H1 (cell line): ENCODE results near the gene UHRF1. TPM values are rescaled to one million over a fixed set of nuclear protein-coding genes. Genes with fewer than 3 reads are reported as not detected.

Source experiments
- CTCF ChIA-PET: fragments of 300-600 bp; sonication (Branson Sonifier 250); formaldehyde crosslinking; loops from one replicate; lab custom pipeline; 2021; ENCODE audit not compliant: partially characterized antibody; lab: Charles Lee
- POLR2A ChIA-PET: fragments of 300-600 bp; sonication (Branson Sonifier 250); formaldehyde crosslinking; loops from one replicate; lab custom pipeline; 2021; ENCODE audit warnings: inconsistent platforms; ENCODE audit not compliant: partially characterized antibody; lab: Charles Lee
- DNase-seq, 2 experiments: peaks; one replicate each; pipeline versions ENCODE4 v3.0.0 to v3.0.0-alpha.2; 2010 to 2022; ENCODE audit warnings: low spot score in 2 of 2, low read depth in 1 of 2, mixed read lengths in 1 of 2
- FAIRE-seq: peaks from 2 replicates; lab custom pipeline; 2011; peaks lifted over from hg19 to GRCh38; lab: Jason Lieb, UNC
- H2AFZ ChIP-seq: 2 replicates; pipeline ENCODE4 v1.8.1; 2012; ENCODE audit warnings: low read length, inconsistent platforms
- H2AK5ac ChIP-seq: 2 replicates; pipeline ENCODE4 v1.6.1; 2013; ENCODE audit warnings: low read depth, low read length
- H2BK120ac ChIP-seq: replicated peaks from 2 replicates; pipeline ENCODE3; 2013; ENCODE audit warnings: low read depth, low read length, inconsistent platforms
- H2BK12ac ChIP-seq: 2 replicates; pipeline ENCODE4 v1.6.1; 2013; ENCODE audit warnings: low read depth, low read length
- H2BK15ac ChIP-seq: 2 replicates; pipeline ENCODE4 v1.6.1; 2013; ENCODE audit warnings: low read length
- H2BK20ac ChIP-seq: 2 replicates; pipeline ENCODE4 v1.6.1; 2013; ENCODE audit warnings: low read length
- H2BK5ac ChIP-seq: 2 replicates; pipeline ENCODE4 v1.6.1; 2013; ENCODE audit warnings: low read depth, low read length
- H3K14ac ChIP-seq: 2 replicates; pipeline ENCODE4 v1.6.1; 2013; ENCODE audit warnings: inconsistent platforms; ENCODE audit not compliant: insufficient read length
- H3K18ac ChIP-seq: 2 replicates; pipeline ENCODE4 v1.6.1; 2013; ENCODE audit warnings: low read length; ENCODE audit errors: extremely low read depth
- H3K23ac ChIP-seq: 2 replicates; pipeline ENCODE4 v1.6.1; 2013; ENCODE audit warnings: inconsistent platforms; ENCODE audit not compliant: insufficient read length
- H3K23me2 ChIP-seq: 2 replicates; pipeline ENCODE4 v1.6.1; 2013; ENCODE audit warnings: low read depth, low read length
- H3K27ac ChIP-seq: 2 replicates; pipeline ENCODE4 v1.6.1; 2011; ENCODE audit warnings: low read depth, low read length, inconsistent platforms
- H3K27me3 ChIP-seq, 4 experiments: replicated peaks in 1 of 4; 1 replicate in 1 of 4; 2 replicates in 3 of 4; pipeline versions ENCODE4 v1.6.1 to v1.8.1; 2011 to 2013; ENCODE audit warnings: low read length in 3 of 4, mild to moderate bottlenecking in 3 of 4, inconsistent platforms in 2 of 4, mixed read lengths in 2 of 4, moderate library complexity in 1 of 4; ENCODE audit not compliant: control insufficient read depth in 3 of 4, insufficient read depth in 3 of 4; ENCODE audit errors: extremely low read depth in 1 of 4
- H3K36me3 ChIP-seq, 4 experiments: 2 replicates each; pipeline versions ENCODE4 v1.6.1 to v1.8.1; 2011 to 2013; ENCODE audit warnings: mild to moderate bottlenecking in 4 of 4, low read length in 3 of 4, moderate library complexity in 2 of 4, control low read depth in 1 of 4, inconsistent platforms in 1 of 4; ENCODE audit not compliant: insufficient read depth in 4 of 4, control insufficient read depth in 2 of 4
- H3K4ac ChIP-seq: replicated peaks from 2 replicates; pipeline ENCODE3; 2013; ENCODE audit warnings: low read length, low read depth, mixed read lengths, inconsistent platforms; ENCODE audit not compliant: insufficient read length
- H3K4me1 ChIP-seq, 4 experiments: replicated peaks in 1 of 4; 1 replicate in 1 of 4; 2 replicates in 3 of 4; pipeline versions ENCODE4 v1.6.1 to v1.8.1; 2011 to 2013; ENCODE audit warnings: low read length in 3 of 4, inconsistent platforms in 2 of 4, mixed read lengths in 1 of 4; ENCODE audit not compliant: insufficient read depth in 4 of 4, control insufficient read depth in 3 of 4
- H3K4me2 ChIP-seq, 2 experiments: 2 replicates each; pipeline versions ENCODE4 v1.6.1 to v1.8.1; 2011 to 2013; ENCODE audit warnings: low read depth in 2 of 2, low read length in 2 of 2, control low read depth in 1 of 2, inconsistent platforms in 1 of 2, mild to moderate bottlenecking in 1 of 2; ENCODE audit not compliant: insufficient read depth in 1 of 2
- H3K4me3 ChIP-seq, 4 experiments: fragments of 200-600, 300-600 bp in 1 of 4; sonication (generic), shearing (Covaris generic), sonication (Bioruptor Twin) in 1 of 4; 2 replicates each; pipeline versions ENCODE4 v1.5.1 to v1.8.1; 2011 to 2016; ENCODE audit warnings: low read length in 4 of 4, low read depth in 3 of 4, control low read depth in 2 of 4, inconsistent platforms in 2 of 4, mild to moderate bottlenecking in 2 of 4, mixed read lengths in 1 of 4, moderate library complexity in 1 of 4; ENCODE audit not compliant: insufficient read depth in 2 of 4; ENCODE audit errors: extremely low read depth in 1 of 4
- H3K56ac ChIP-seq: replicated peaks from 2 replicates; pipeline ENCODE3; 2013; ENCODE audit warnings: low read depth, mild to moderate bottlenecking, mixed read lengths, low read length, inconsistent platforms; ENCODE audit not compliant: insufficient read length
- H3K79me1 ChIP-seq: 2 replicates; pipeline ENCODE4 v1.6.1; 2013; ENCODE audit warnings: low read depth, low read length, control low read depth
- H3K79me2 ChIP-seq, 2 experiments: 2 replicates each; pipeline versions ENCODE4 v1.6.1 to v1.8.1; 2012 to 2013; ENCODE audit warnings: low read length in 2 of 2, mild to moderate bottlenecking in 2 of 2, inconsistent platforms in 1 of 2; ENCODE audit not compliant: insufficient read depth in 2 of 2, control insufficient read depth in 1 of 2
- H3K9ac ChIP-seq, 4 experiments: replicated peaks in 1 of 4; 1 replicate in 1 of 4; 2 replicates in 3 of 4; pipeline versions ENCODE4 v1.6.1 to v1.8.1; 2011 to 2013; ENCODE audit warnings: low read depth in 3 of 4, low read length in 3 of 4, control low read depth in 2 of 4, mild to moderate bottlenecking in 2 of 4, moderate library complexity in 2 of 4, inconsistent platforms in 1 of 4; ENCODE audit errors: extremely low read depth in 1 of 4
- H3K9me3 ChIP-seq, 2 experiments: 2 replicates each; pipeline versions ENCODE4 v1.6.1 to v1.8.1; 2012 to 2013; ENCODE audit warnings: mild to moderate bottlenecking in 2 of 2, moderate library complexity in 2 of 2, control low read depth in 1 of 2, inconsistent platforms in 1 of 2, low read depth in 1 of 2, low read length in 1 of 2, mixed read lengths in 1 of 2; ENCODE audit not compliant: insufficient read depth in 2 of 2
- H4K20me1 ChIP-seq, 2 experiments: replicated peaks in 1 of 2; 2 replicates each; pipeline versions ENCODE3 to v1.8.1; 2011 to 2013; ENCODE audit warnings: inconsistent platforms in 2 of 2, low read length in 2 of 2, mild to moderate bottlenecking in 1 of 2; ENCODE audit not compliant: insufficient read depth in 2 of 2, control insufficient read depth in 1 of 2
- H4K5ac ChIP-seq: 2 replicates; pipeline ENCODE4 v1.6.1; 2013; ENCODE audit warnings: low read length, low read depth, mixed read lengths, inconsistent platforms; ENCODE audit not compliant: insufficient read length
- H4K8ac ChIP-seq: 2 replicates; pipeline ENCODE4 v1.8.0; 2013; ENCODE audit warnings: mild to moderate bottlenecking, moderate library complexity, low read length, inconsistent platforms; ENCODE audit not compliant: insufficient read depth; ENCODE audit errors: extremely low read depth
- H4K91ac ChIP-seq: replicated peaks from 2 replicates; pipeline ENCODE3; 2013; ENCODE audit warnings: low read length, mixed read lengths, inconsistent platforms; ENCODE audit not compliant: insufficient read length
- ASH2L ChIP-seq: fragments of 200-600, 300-600 bp; sonication (generic); IDR thresholded peaks from one replicate; pipeline ENCODE4 v1.7.1; 2017; ENCODE audit warnings: low read length
- BCL11A ChIP-seq, 2 experiments: IDR thresholded peaks; one replicate each; pipeline ENCODE4 v1.6.1; 2011; ENCODE audit warnings: low read depth in 2 of 2, low read length in 2 of 2, mild to moderate bottlenecking in 2 of 2
- CBX5 ChIP-seq: fragments of 300-800, 300-1000 bp; sonication (generic); IDR thresholded peaks from 2 replicates; pipeline ENCODE4 v1.7.1; 2016; ENCODE audit warnings: antibody characterized with exemption, low read length, low read depth
- CHD2 ChIP-seq: IDR thresholded peaks from 2 replicates; pipeline ENCODE4 v1.6.1; 2012; ENCODE audit warnings: low read length, improper control_type of control experiment
- GABPA ChIP-seq: IDR thresholded peaks from 2 replicates; pipeline ENCODE4 v1.6.1; 2011; ENCODE audit warnings: mild to moderate bottlenecking, low read length, moderate library complexity, borderline replicate concordance; ENCODE audit not compliant: insufficient read depth
- JUN ChIP-seq: IDR thresholded peaks from 2 replicates; pipeline ENCODE4 v1.6.1; 2011; ENCODE audit warnings: low read depth, mild to moderate bottlenecking, improper control_type of control experiment, low read length
- NRF1 ChIP-seq: IDR thresholded peaks from 2 replicates; pipeline ENCODE4 v1.6.1; 2011; ENCODE audit warnings: mild to moderate bottlenecking, low read depth, low read length, improper control_type of control experiment
- PHF8 ChIP-seq: fragments of 200-600 bp; sonication (generic); conservative IDR thresholded peaks from 2 replicates; pipeline ENCODE4 v1.7.1; 2012; ENCODE audit warnings: low read depth, mild to moderate bottlenecking, inconsistent platforms, low read length, moderate library complexity
- SRF ChIP-seq: IDR thresholded peaks from 2 replicates; pipeline ENCODE4 v1.6.1; 2011; ENCODE audit warnings: mild to moderate bottlenecking, low read depth, low read length, moderate library complexity
- TEAD4 ChIP-seq: IDR thresholded peaks from 2 replicates; pipeline ENCODE4 v1.6.1; 2012; ENCODE audit warnings: low read depth, low read length, inconsistent platforms, mixed read lengths
- ZNF274 ChIP-seq: IDR thresholded peaks from 2 replicates; pipeline ENCODE4 v1.7.0; 2012; ENCODE audit warnings: low read length, borderline replicate concordance; ENCODE audit errors: extremely low read depth
- WGBS, 2 experiments: shearing (Covaris generic) in 1 of 2; methylation state at CpG; one replicate each; pipeline versions ENCODE4 v1.1.6 to v1.1.7; 2013 to 2015; ENCODE audit warnings: low lambda C conversion rate in 2 of 2, mixed read lengths in 2 of 2, inconsistent platforms in 1 of 2, low coverage in 1 of 2, missing lambda C conversion rate in 1 of 2; ENCODE audit not compliant: insufficient replicate concordance in 2 of 2, insufficient coverage in 1 of 2, insufficient read length in 1 of 2; ENCODE audit errors: extremely low coverage in 1 of 2, missing lambda C conversion rate in 1 of 2; 5-methylcytosine and 5-hydroxymethylcytosine counted together
- polyA plus RNA-seq, 7 experiments: library from polyadenylated mRNA; depleted of rRNA in 3 of 7; stranded (reverse) in 5 of 7; unstranded in 2 of 7; fragments of >200 nt in 5 of 7; fragments of 200-250 nt in 2 of 7; gene quantifications; 1 replicate in 5 of 7; 2 replicates in 1 of 7; 4 replicates in 1 of 7; pipeline versions ENCODE4 v1.2.1 to v1.2.3, GENCODE V29; 2011 to 2013; ENCODE audit warnings: missing spikeins in 2 of 7, mixed read lengths in 2 of 7
- total RNA-seq: library from RNA; stranded (reverse); fragmentation: NEBNext Ultra II Directional; extraction: Animal tissue kit (Norgen Biotek cat#: 25700); gene quantifications from 2 replicates; pipeline ENCODE4 v1.2.1, GENCODE V29; 2021
- TF ChIP-seq, protein P1 (sequence below): IDR thresholded peaks from 2 replicates; pipeline ENCODE4 v1.6.1; 2012; ENCODE audit warnings: inconsistent platforms

UHRF1 gene
- total and polyA plus RNA-seq, 2 of the 8 experiments (the other 6 are each of a cell fraction or from before 2014, with no cell fraction given): 14.7 to 65.8 TPM

DNA sequence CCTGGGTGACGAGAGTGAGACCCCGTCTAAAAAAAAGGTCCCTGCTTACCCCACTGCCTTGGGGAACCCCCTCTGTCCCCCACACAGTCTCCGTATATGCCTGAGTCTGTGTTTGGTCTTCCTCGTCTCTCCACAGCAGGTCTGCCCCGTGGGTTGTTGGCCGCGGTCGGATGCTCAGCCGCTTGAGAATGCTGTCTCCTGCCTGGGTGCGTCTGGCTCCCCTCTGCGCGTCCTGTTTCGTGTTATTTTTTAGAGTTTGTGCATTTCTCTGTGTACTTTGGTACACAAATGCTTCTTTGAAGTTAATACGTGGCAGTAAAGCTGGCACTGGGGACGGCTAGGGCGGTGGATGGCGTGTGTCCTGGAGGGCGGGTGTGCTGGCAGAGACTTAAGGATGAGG is 94.5 kb downstream of the UHRF1 start:
- no peak overlapping the region for H3K9ac ChIP-seq
- peaks cover 0 to 42% of the 10 kb centered on the region in 2 experiments; a peak in 2 of 4 replicates for H3K79me2 ChIP-seq
- no peak overlapping the region for H2BK20ac ChIP-seq
- no peak overlapping the region for H2AK5ac ChIP-seq
- H4K5ac ChIP-seq: no peak overlapping the region
- ChIA-PET POLR2A (interaction anchor here (1.1 kb wide), 1 partner anchor 325 kb away, joined by 3 read pairs; no protein-coding TSS in a partner anchor), CTCF (interaction anchor here (0.6 to 5.3 kb wide), 7 partner anchors 11 to 92 kb away, joined by 3 to 175 read pairs (median 5); no protein-coding TSS in a partner anchor)
- no peak overlapping the region for H3K23ac ChIP-seq
- H2BK5ac ChIP-seq: no peak overlapping the region
- no peak overlapping the region for H3K4me3 ChIP-seq
- no peaks in the 10 kb centered on the region; a peak in 1 of 7 replicates for H3K4me1 ChIP-seq
- no peak overlapping the region for H4K91ac ChIP-seq
- H3K18ac ChIP-seq: no peak overlapping the region
- peaks cover 9 to 12% of the 10 kb centered on the region in 2 experiments for H4K20me1 ChIP-seq
- H3K9me3 ChIP-seq: no peaks in the 10 kb centered on the region
- H3K27me3 ChIP-seq: no peaks in the 10 kb centered on the region
- TF ChIP-seq NRF1: no peak
- no peak for TF ChIP-seq CHD2
- TF ChIP-seq BCL11A (IDR thresholded peaks at IDR 0.05; ENCODE audit: low read depth in 2 of 2, low read length in 2 of 2): no peak
- no peak for TF ChIP-seq ASH2L
- no peak for TF ChIP-seq ZNF274
- TF ChIP-seq GABPA: no peak
- TF ChIP-seq, protein P1, sequence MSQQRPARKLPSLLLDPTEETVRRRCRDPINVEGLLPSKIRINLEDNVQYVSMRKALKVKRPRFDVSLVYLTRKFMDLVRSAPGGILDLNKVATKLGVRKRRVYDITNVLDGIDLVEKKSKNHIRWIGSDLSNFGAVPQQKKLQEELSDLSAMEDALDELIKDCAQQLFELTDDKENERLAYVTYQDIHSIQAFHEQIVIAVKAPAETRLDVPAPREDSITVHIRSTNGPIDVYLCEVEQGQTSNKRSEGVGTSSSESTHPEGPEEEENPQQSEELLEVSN: no peak
- no peak for TF ChIP-seq SRF
- no peak for TF ChIP-seq PHF8
- TF ChIP-seq CBX5: no peak
- no peak for TF ChIP-seq TEAD4
- TF ChIP-seq JUN: no peak
- no peak overlapping the region for H2AFZ ChIP-seq
- 90% methylated on average over 18 of the region's 18 CpGs; no CpG with 5 or more reads in 1 of the 2 experiments for WGBS, 2 experiments
- H2BK120ac ChIP-seq: no peak overlapping the region
- DNase-seq: no peak
- no peak overlapping the region for H3K4ac ChIP-seq
- no peak overlapping the region for H3K27ac ChIP-seq
- no peak overlapping the region for H3K4me2 ChIP-seq
- no peak overlapping the region for H3K56ac ChIP-seq
- FAIRE-seq: no peak
- H2BK12ac ChIP-seq: no peak overlapping the region
- H3K79me1 ChIP-seq: peaks cover 13% of the 10 kb centered on the region
- peaks cover 10% of the 10 kb centered on the region; the same call in 1 of the 2 replicates for H3K23me2 ChIP-seq
- no peak overlapping the region; the same call in 1 of the 2 replicates for H4K8ac ChIP-seq
- no peaks in the 10 kb centered on the region for H3K36me3 ChIP-seq
- no peak overlapping the region for H2BK15ac ChIP-seq
- no peak overlapping the region for H3K14ac ChIP-seq
